Measurements from ENCODE around the gene PDE4D.

Gene PDE4D

GRCh38 chr5:59777028-59777427, 116.5 kb downstream of the PDE4D start:
- H3K9me3 ChIP-seq (ENCODE audit: control insufficient read depth, insufficient read depth, low read length), result no peaks in the 10 kb centered on the region
- H3K36me3 ChIP-seq (ENCODE audit: control insufficient read depth, insufficient read depth, low read length), result no peaks in the 10 kb centered on the region
- no peaks in the 10 kb centered on the region for H3K4me1 ChIP-seq (ENCODE audit: control insufficient read depth, insufficient read depth, low read length)
- H3K27me3 ChIP-seq (ENCODE audit: control insufficient read depth, insufficient read depth, low read length), result no peaks in the 10 kb centered on the region
- H3K9ac ChIP-seq (ENCODE audit: low read depth, low read length), result no peak overlapping the region
- no peak overlapping the region for H3K4me3 ChIP-seq (ENCODE audit: low read depth, low read length)

- no peaks in the 10 kb centered on the region for H3K36me3 ChIP-seq (ENCODE audit: control insufficient read depth, insufficient read depth, low read length)
- H3K4me1 ChIP-seq (ENCODE audit: control insufficient read depth, insufficient read depth, low read length), result peaks cover 6% of the 10 kb centered on the region
- H3K4me3 ChIP-seq (ENCODE audit: low read depth, low read length), result no peak overlapping the region
- no peaks in the 10 kb centered on the region for H3K9me3 ChIP-seq (ENCODE audit: control insufficient read depth, insufficient read depth, low read length)
- peaks cover 7% of the 10 kb centered on the region for H3K27me3 ChIP-seq (ENCODE audit: control insufficient read depth, insufficient read depth, low read length)
- H3K9ac ChIP-seq (ENCODE audit: low read depth, low read length), result no peak overlapping the region
Observed at GRCh38 chr5:59773294-59773693, 120.2 kb downstream of the PDE4D start.

DNA sequence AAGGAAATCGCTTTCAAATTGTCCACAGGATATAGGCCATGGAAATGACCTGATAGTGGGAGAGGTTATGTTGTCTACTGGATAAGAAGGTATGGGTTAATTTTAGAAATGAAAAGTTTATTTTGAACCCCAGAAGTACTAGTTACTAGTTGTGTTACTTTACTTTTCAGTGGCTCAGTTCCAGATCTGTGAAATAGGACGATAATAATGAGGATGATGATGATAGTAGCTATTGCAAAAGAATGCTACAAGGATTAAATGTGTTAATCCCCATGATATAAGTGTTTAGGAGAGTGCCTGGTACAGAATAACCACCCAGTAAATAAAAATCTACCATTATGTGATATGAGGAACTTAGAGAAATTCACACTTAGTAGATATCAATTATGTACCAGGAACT, 120.8 kb downstream of the PDE4D start:
- no peaks in the 10 kb centered on the region for H3K9me3 ChIP-seq (ENCODE audit: control insufficient read depth, insufficient read depth, low read length)
- no peak overlapping the region for H3K9ac ChIP-seq (ENCODE audit: low read depth, low read length)
- no peak overlapping the region for H3K4me3 ChIP-seq (ENCODE audit: low read depth, low read length)
- H3K4me1 ChIP-seq (ENCODE audit: control insufficient read depth, insufficient read depth, low read length), result peaks cover 7% of the 10 kb centered on the region
- no peaks in the 10 kb centered on the region for H3K36me3 ChIP-seq (ENCODE audit: control insufficient read depth, insufficient read depth, low read length)
- peaks cover 12% of the 10 kb centered on the region for H3K27me3 ChIP-seq (ENCODE audit: control insufficient read depth, insufficient read depth, low read length)

DNA sequence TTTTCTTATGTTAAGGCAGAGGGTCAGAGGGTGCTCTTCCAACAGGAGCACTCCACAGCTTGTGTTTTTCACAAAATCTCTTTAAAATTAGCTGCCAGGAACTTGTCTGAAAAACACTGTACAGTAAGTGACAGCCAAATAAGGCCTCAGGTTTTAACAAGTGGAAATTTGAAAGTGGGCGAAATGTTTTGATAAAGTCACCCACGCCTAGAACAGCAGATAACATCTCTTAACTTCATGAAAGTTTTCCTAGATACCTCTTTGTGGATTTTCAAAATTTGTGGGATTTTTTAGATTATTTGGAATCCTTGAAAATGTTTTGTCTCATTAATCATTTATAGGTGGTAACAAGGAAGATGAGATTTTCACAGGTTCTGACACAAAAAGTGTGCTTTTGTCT, 121.3 kb downstream of the PDE4D start:
- Histone ChIP-seq H3K9me3 (ENCODE audit: control insufficient read depth, insufficient read depth, low read length) (no peaks in the 10 kb centered on the region), H3K36me3 (ENCODE audit: control insufficient read depth, insufficient read depth, low read length) (no peaks in the 10 kb centered on the region), H3K4me1 (ENCODE audit: control insufficient read depth, insufficient read depth, low read length) (peaks cover 10% of the 10 kb centered on the region), H3K27me3 (ENCODE audit: control insufficient read depth, insufficient read depth, low read length) (peaks cover 18% of the 10 kb centered on the region), H3K9ac (ENCODE audit: low read depth, low read length) (no peak overlapping the region), H3K4me3 (ENCODE audit: low read depth, low read length) (no peak overlapping the region)

DNA sequence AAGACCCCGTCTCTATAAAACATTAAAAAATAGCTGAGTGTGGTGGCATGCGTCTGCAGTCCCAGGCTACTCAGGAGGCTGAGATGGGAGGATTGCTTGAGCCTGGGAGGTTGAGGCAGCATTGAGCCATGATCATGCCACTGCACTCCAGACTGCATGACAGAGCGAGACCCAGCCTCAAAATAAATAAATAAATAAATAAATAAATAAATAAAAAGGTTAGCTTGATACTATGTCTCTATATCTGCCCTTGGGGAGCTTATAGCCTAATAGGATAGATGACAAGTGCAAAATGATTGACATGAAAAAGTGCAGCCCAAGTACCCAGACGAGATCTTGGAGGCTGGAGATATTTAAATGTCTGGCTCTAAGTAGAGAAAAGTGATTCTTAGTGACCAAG, 122.6 kb downstream of the PDE4D start:
- no peak overlapping the region for H3K4me3 ChIP-seq (ENCODE audit: low read depth, low read length)
- H3K36me3 ChIP-seq (ENCODE audit: control insufficient read depth, insufficient read depth, low read length), result no peaks in the 10 kb centered on the region
- H3K9ac ChIP-seq (ENCODE audit: low read depth, low read length), result no peak overlapping the region
- peaks cover 29% of the 10 kb centered on the region for H3K27me3 ChIP-seq (ENCODE audit: control insufficient read depth, insufficient read depth, low read length)
- no peaks in the 10 kb centered on the region for H3K9me3 ChIP-seq (ENCODE audit: control insufficient read depth, insufficient read depth, low read length)
- peaks cover 10% of the 10 kb centered on the region for H3K4me1 ChIP-seq (ENCODE audit: control insufficient read depth, insufficient read depth, low read length)

- Histone ChIP-seq H3K4me3 (ENCODE audit: low read depth, low read length) (no peak overlapping the region), H3K4me1 (ENCODE audit: control insufficient read depth, insufficient read depth, low read length) (peaks cover 10% of the 10 kb centered on the region), H3K9me3 (ENCODE audit: control insufficient read depth, insufficient read depth, low read length) (no peaks in the 10 kb centered on the region), H3K27me3 (ENCODE audit: control insufficient read depth, insufficient read depth, low read length) (peaks cover 29% of the 10 kb centered on the region), H3K36me3 (ENCODE audit: control insufficient read depth, insufficient read depth, low read length) (no peaks in the 10 kb centered on the region), H3K9ac (ENCODE audit: low read depth, low read length) (no peak overlapping the region)
Observed at GRCh38 chr5:59769832-59770231, 123.7 kb downstream of the PDE4D start.

DNA sequence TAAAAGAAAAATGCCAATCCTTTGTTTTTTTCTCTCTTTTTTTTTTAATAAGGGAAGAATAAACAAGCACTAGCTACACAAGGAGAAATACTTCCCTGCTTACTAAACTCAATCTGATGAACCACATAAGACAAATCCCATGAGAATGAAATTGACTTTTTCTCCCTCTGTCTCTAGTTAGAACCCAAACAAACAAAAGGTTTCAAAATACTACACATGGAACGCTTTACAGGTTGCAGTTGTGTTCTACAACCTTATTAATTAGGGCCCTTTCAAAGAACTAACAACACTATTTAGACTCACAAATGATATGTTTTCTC, 124.5 kb downstream of the PDE4D start:
- Histone ChIP-seq H3K36me3 (ENCODE audit: control insufficient read depth, insufficient read depth, low read length) (no peaks in the 10 kb centered on the region), H3K9me3 (ENCODE audit: control insufficient read depth, insufficient read depth, low read length) (no peaks in the 10 kb centered on the region), H3K27me3 (ENCODE audit: control insufficient read depth, insufficient read depth, low read length) (peaks cover 29% of the 10 kb centered on the region), H3K9ac (ENCODE audit: low read depth, low read length) (no peak overlapping the region), H3K4me3 (ENCODE audit: low read depth, low read length) (peak overlapping the region; percentile 82), H3K4me1 (ENCODE audit: control insufficient read depth, insufficient read depth, low read length) (peaks cover 10% of the 10 kb centered on the region)

- H3K4me1 ChIP-seq (ENCODE audit: control insufficient read depth, insufficient read depth, low read length), result peaks cover 10% of the 10 kb centered on the region
- peaks cover 29% of the 10 kb centered on the region for H3K27me3 ChIP-seq (ENCODE audit: control insufficient read depth, insufficient read depth, low read length)
- peak overlapping the region; percentile 82 for H3K4me3 ChIP-seq (ENCODE audit: low read depth, low read length)
- no peaks in the 10 kb centered on the region for H3K9me3 ChIP-seq (ENCODE audit: control insufficient read depth, insufficient read depth, low read length)
- H3K36me3 ChIP-seq (ENCODE audit: control insufficient read depth, insufficient read depth, low read length), result no peaks in the 10 kb centered on the region
- H3K9ac ChIP-seq (ENCODE audit: low read depth, low read length), result peak overlapping the region; percentile 62
Observed at GRCh38 chr5:59768152-59769040, 125.1 kb downstream of the PDE4D start.

- no peaks in the 10 kb centered on the region for H3K9me3 ChIP-seq (ENCODE audit: control insufficient read depth, insufficient read depth, low read length)
- peak overlapping the region; percentile 62 for H3K9ac ChIP-seq (ENCODE audit: low read depth, low read length)
- H3K4me3 ChIP-seq (ENCODE audit: low read depth, low read length), result peak overlapping the region; percentile 82
- no peaks in the 10 kb centered on the region for H3K36me3 ChIP-seq (ENCODE audit: control insufficient read depth, insufficient read depth, low read length)
- peaks cover 10% of the 10 kb centered on the region for H3K4me1 ChIP-seq (ENCODE audit: control insufficient read depth, insufficient read depth, low read length)
- peaks cover 29% of the 10 kb centered on the region for H3K27me3 ChIP-seq (ENCODE audit: control insufficient read depth, insufficient read depth, low read length)
Observed at GRCh38 chr5:59767681-59768151, 125.8 kb downstream of the PDE4D start.

GRCh38 chr5:59767211-59767605, 126.3 kb downstream of the PDE4D start:
- H3K9ac ChIP-seq (ENCODE audit: low read depth, low read length), result no peak overlapping the region

DNA sequence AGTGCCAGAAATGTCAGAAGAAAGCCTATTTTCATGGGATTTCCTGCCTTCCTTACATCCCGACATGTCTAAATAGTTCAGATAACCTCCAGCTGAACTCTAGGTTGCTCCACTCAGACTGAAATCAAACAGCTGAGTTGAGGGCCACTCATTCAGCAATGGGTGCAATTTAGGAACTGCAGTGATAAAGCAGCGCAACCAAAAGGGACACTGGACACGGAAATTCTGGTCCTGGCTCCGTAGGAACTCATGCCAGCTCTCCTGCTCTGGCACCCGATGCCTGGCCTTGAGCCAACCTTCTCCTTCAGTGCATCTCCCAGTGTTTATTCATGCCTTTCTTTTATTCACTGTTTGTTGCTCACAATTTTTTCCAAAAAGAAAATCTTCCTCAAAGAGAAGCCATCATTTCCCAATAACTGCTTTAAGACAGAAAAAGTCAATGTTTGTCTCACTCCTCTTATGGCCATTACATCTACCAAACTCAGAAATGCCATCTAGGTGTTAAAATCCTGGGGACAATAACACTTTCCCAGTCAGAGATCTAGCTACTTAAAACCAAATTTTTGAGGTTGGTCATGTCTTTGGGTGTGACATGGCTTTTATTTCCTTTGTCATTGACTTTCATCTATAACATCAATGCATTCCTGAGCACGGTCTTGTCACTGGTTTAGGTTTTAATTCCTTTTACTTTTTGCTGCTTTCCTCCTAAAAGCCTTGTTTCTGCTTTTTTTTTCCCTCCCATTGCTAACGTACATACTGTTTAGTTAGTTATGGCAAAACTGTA, 126.9 kb downstream of the PDE4D start:
- Histone ChIP-seq H3K4me3 (ENCODE audit: low read depth, low read length) (no peak overlapping the region), H3K4me1 (ENCODE audit: control insufficient read depth, insufficient read depth, low read length) (peaks cover 10% of the 10 kb centered on the region), H3K27me3 (ENCODE audit: control insufficient read depth, insufficient read depth, low read length) (peaks cover 29% of the 10 kb centered on the region), H3K36me3 (ENCODE audit: control insufficient read depth, insufficient read depth, low read length) (no peaks in the 10 kb centered on the region), H3K9ac (ENCODE audit: low read depth, low read length) (no peak overlapping the region), H3K9me3 (ENCODE audit: control insufficient read depth, insufficient read depth, low read length) (no peaks in the 10 kb centered on the region)

More at GRCh38 chr5:59767211-59767605, 126.3 kb downstream of the PDE4D start:
- Histone ChIP-seq H3K27me3 (ENCODE audit: control insufficient read depth, insufficient read depth, low read length) (peaks cover 29% of the 10 kb centered on the region), H3K4me1 (ENCODE audit: control insufficient read depth, insufficient read depth, low read length) (peaks cover 10% of the 10 kb centered on the region), H3K9me3 (ENCODE audit: control insufficient read depth, insufficient read depth, low read length) (no peaks in the 10 kb centered on the region), H3K4me3 (ENCODE audit: low read depth, low read length) (no peak overlapping the region), H3K36me3 (ENCODE audit: control insufficient read depth, insufficient read depth, low read length) (no peaks in the 10 kb centered on the region)

GRCh38 chr5:59765446-59765845, 128.1 kb downstream of the PDE4D start:
- Histone ChIP-seq H3K36me3 (ENCODE audit: control insufficient read depth, insufficient read depth, low read length) (no peaks in the 10 kb centered on the region), H3K4me3 (ENCODE audit: low read depth, low read length) (no peak overlapping the region), H3K9ac (ENCODE audit: low read depth, low read length) (no peak overlapping the region), H3K27me3 (ENCODE audit: control insufficient read depth, insufficient read depth, low read length) (peaks cover 29% of the 10 kb centered on the region), H3K4me1 (ENCODE audit: control insufficient read depth, insufficient read depth, low read length) (peaks cover 10% of the 10 kb centered on the region), H3K9me3 (ENCODE audit: control insufficient read depth, insufficient read depth, low read length) (no peaks in the 10 kb centered on the region)
